HG03066 (cell line): Measurements from ENCODE around the gene RFTN1.
A peak's percentile ranks its signal among the peaks of the same experiment; 100 is the strongest.

Experiments
- ATAC-seq: cut with Tn5 transposase; IDR thresholded peaks from one replicate; pipeline ENCODE4 v1.9.1; 2021; ENCODE audit warnings: low read depth; ENCODE audit not compliant: unreplicated experiment

The RFTN1 gene

DNA sequence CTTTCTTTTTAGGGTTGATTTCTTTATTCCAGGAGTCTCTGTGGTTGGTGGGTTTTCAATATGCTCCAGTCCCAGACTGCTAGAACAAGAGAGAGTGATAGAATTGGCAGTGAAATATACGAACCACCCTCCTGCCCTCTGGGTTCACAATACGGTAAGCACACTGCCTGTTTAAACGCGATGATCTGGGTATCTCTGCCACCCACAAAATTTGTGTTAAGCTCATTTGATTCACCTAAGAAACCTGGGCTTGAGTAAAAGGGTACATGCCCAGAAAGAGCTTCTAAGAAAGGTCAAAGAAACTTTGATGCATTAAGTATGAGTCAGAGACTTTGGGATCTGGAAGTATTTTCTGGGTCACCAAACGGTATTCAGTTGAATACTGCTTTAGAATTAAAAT, 218.7 kb downstream of the RFTN1 start:
- ATAC-seq, result no peak

GRCh38 chr3:16290827-16291196, 222.7 kb downstream of the RFTN1 start:
- ATAC-seq, result no peak

DNA sequence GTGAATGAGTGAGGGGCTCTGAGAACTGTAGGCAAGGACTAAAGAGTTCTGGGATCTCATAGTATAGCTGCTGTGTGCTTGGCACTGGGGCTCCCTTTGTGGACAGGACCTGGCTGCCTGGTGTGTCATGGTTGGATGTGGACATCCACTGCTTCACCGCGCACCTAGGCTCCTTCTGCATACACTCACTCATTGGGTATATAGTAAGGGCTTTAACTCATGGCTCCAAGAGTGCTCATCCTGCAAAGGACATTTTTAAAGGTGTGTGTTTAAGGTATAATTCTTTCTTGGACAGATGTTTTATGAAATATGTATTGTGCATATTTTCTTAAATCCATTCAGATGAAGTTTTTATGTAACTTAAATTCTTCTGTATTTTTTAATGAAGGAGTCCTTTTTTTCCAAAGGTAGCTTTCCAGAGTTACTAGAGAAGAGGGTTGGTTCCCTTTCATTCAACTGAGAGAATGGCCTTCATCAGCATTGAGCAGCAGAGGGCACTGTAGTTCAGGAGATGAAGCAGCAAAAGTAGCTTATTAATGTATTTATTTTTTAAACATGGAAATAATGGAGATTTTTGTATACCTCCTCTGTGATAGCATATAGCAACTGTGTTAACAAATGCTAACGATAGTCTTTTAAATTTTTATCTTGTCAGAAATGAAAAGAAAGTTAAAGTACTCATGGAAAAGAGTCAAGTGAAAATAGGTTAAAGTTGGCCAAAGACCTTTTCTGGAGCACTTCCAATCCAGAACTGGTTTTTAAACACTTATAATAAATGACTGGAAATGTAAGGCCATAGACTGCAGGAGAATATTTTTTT, 223.3 kb downstream of the RFTN1 start:
- peak; percentile 39 for ATAC-seq

DNA sequence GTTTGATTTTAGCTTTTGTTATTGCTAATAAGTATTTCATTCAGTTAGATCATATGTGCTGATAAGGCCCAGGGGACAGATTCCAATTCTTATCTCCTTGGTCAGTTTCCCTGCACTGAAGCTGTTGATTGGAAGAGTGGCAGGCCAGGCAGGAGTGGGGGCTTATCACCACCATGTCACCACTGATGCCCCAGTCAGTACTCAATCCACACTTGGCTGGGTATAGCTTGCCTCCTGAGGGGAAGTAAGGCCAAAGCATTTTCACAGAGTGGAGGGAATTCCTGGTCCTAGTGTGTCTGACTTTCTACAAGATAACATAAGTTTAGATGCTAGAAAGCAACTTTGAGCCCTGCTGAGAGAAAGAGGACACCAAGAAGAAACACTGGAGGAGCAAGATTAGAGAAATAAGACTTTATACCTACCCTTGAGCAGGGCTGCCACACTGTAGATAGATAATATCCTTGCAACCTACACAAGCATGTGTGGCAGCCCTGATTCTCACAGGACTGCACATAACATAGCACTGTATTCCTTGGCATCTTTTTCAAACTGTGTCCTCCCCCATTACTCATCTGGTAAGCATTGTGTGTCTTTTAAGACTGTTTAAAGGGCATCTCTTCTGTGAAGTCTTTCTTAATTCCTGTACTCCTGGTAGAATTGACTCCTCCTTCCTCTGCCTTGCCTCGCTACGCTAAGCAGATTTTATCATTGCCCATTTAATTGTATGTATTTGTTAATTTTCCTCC, 224.2 kb downstream of the RFTN1 start:
- no peak for ATAC-seq

DNA sequence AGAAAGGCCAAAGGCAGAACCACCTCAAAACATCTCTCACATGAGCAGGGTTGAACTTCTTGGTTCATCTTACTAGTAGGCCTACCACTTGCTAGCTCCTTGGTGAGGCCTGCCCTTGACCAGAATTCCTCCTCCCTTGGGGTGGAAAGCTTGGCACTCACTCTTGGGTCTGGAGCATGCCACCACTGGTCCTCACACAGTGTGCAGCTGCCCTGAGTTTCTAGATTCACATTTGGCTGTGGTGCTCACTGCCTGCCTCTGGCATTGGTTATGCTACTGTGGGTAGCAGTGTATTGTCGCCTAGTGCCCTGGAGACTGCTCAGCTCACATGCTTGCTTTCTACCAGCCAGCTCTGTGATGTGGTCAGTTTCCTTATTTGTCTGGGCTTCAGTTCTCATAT, 224.8 kb downstream of the RFTN1 start:
- ATAC-seq, result no peak

DNA sequence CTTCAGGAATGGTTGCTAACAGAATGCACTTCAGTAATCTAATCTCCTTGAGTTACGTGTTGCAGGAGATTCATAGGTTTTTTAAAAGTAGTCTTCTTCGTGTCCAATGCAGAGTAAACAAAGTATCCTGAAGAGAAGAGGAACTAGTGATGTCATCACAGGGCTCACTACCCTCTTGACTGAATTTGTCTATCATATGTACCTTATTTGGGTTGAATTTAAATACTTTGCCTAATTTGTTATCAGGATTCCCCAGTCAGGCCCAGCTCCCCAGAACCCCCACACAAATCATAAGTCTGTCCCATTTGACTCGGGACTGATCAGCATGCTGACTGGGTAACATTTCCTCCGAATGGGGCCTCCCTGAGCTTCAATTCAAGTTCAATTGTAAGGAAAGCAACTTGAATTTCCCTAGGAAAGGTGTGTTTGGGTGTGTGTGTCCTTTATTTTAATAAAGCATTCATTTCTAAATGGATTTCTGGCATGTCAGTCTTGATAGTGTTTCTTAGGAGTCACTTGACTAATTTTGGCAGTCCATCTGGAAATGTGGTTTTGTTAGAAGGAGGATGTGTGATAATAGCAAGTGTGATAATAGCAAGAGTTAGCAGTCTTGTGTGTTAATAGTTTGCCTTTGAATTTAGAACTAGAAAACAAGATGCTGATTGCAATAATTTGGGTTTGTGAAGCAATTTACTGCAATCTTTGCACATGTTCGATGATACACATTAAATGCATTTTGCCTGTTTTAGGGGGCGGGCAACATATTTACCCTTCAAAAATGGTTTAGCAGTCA, 226.6 kb downstream of the RFTN1 start:
- ATAC-seq, result no peak

DNA sequence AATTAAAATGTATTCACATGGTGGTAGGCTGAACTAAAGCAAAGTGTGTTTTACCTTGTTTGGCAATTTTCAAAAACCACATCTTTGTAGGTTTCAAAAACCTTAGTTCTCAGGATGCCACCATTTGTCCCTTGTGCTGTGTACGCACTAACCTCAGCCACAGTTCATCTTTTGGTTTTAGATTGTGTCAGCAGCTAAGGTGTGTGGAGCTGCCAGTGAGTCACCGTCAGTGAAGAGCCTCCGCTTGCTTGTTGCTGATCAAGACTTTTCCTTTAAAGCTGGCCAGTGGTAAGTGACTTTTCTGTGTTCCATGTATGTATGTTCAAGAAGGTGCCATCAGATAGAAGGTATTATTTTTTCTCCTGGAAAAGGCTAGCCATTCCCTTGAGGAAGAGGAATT, 227.3 kb downstream of the RFTN1 start:
- ATAC-seq, result peak; percentile 67

DNA sequence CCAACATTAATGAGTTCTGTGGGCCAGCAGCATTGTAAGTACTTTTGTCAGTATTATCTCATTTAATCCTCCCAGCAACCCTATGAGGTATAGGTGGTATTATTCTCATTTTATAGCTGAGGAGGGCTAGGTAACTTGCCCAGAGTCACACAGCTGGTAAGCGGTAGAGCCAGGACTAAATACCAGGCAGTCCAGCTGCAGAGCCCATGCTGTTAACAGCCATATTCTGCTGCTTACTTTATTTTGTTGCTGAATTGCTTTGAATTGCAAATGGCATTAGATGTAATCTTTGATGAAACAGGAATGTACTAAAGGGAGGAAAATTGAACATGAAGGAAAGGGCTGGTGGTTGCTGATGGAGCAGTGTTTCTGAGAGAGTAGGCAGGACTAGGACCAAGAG, 228.9 kb downstream of the RFTN1 start:
- ATAC-seq, result no peak

DNA sequence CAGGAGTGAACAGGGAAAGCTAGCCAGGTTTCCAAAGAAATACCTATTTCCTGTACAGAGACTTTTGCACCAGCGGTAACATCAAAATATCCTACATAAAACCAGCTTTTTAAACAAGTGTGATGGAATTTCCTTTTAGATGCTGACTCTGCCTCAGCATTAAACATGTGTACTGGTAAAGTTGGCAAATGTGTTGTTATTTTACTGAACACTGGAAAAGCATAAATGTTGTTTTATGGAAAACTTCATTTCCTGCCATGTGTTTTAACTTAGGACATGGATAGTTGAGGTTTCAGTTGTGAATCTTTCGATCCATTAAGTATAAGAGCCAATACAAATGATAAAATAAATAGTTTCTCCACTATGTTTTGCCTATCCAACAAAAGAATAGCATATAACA, 232.8 kb downstream of the RFTN1 start:
- ATAC-seq, result no peak

- no peak for ATAC-seq
These were observed 234.3 kb downstream of the RFTN1 start for GRCh38 chr3:16279010-16279801.

DNA sequence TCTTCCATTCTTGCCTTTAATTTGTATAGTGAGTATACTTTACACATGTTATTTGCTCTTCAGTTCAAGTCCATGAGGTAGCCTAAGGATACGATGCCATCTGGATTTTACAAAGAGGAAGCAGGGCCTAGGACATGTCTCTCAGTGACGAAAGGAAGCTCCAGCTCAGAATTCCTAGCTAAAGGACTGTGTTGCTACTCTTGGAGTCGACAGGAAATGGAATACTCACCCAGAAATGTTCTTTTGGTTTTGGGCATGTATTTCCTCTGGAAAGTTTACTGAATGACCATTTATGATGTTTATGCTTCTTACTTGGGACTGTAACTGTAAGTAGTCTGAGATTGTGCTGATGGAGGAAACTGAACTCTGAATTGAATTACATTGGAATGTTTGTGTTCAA, 236.0 kb downstream of the RFTN1 start:
- ATAC-seq, result no peak

- ATAC-seq, result no peak
These were observed 239.6 kb downstream of the RFTN1 start for GRCh38 chr3:16273867-16274266.

DNA sequence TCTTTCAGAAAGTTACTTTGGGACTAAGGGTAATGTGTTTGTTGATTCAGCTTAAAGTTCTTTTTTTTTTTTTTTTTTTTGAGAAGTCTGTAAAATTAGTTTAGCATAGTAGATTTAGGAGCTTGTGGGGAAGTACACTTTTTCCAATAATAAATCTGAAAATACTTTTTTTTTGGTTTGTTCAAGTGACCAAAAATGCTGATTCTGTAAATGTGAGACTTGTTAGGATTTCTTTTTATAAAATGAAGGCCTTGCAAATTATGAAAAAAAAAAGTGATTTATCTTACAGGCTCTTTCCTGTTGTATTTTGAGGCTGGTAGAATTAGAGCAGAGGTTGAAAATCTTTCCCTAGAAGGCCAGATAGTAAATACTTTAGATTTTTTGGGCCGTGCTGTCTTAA, 240.9 kb downstream of the RFTN1 start:
- no peak for ATAC-seq

DNA sequence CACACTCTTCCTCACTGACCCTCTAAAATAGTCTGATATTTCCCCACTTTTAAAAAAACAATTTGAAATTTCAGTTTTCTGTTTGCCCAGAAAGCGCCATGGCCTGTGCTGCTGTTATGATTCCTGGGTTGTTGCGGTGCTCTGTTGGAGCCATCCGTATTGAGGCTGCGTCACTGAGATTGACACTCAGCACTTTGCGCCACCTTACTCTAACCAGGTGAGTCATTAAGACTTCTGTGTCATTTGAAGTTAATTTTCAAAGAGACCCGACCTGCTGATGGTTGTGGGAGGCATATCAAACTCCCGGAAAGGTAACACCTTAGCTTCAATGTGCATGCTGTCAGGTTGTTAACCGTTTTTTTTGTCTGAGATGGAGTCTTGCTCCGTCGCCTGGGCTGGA, 242.6 kb downstream of the RFTN1 start:
- no peak for ATAC-seq

DNA sequence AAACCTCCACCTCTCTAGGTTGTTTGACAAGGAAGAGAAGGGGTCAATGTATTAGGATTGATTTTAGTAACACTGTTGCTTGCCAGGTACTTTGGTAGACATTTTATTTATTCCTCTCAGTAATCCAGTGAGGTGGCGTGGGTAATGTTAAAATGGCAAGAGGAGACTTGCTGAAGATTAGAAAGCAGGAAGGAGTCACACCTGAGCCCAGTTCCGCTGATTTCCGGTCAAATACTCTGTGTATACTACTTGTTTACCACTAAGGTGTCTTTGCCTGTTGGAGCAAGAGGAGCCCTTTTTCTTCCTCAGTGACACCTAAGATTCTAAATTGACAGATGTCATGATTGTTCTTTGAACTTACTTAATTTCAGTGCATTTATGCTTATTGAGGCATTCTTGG, 246.8 kb downstream of the RFTN1 start:
- no peak for ATAC-seq
